Colonic mucosa (tissue), 4 donors: ENCODE results near the gene PLPP2. TPM values are rescaled to one million over a fixed set of nuclear protein-coding genes. Genes with fewer than 3 reads are reported as not detected.

Source experiments
- DNase-seq: peaks from one replicate; pipeline ENCODE4 v3.0.0-alpha.2; 2020
- H3K27ac ChIP-seq: fragments of 200-600 bp; one replicate; pipeline ENCODE4 v1.8.0; 2021
- H3K27me3 ChIP-seq: fragments of 200-600 bp; one replicate; pipeline ENCODE4 v1.8.0; 2021
- H3K36me3 ChIP-seq: fragments of 200-600 bp; one replicate; pipeline ENCODE4 v1.8.0; 2021
- H3K4me1 ChIP-seq: fragments of 200-600 bp; one replicate; pipeline ENCODE4 v1.8.0; 2021; ENCODE audit warnings: mild to moderate bottlenecking
- H3K4me3 ChIP-seq: fragments of 200-600 bp; one replicate; pipeline ENCODE4 v1.8.0; 2021
- H3K9ac ChIP-seq, 2 donors: one replicate each; pipeline ENCODE4 v1.7.0; 2013; ENCODE audit warnings: control low read depth in 2 of 2, low read depth in 2 of 2, low read length in 2 of 2
- H3K9me3 ChIP-seq: fragments of 200-600 bp; one replicate; pipeline ENCODE4 v1.8.0; 2021
- CTCF ChIP-seq: fragments of 200-600 bp; IDR thresholded peaks from one replicate; pipeline ENCODE4 v1.8.0; 2022; ENCODE audit warnings: antibody characterized with exemption, mild to moderate bottlenecking
- intact Hi-C: fragments of 100-400 bp; cut with DNase I; formaldehyde crosslinking; loops from one replicate; pipeline ENCODE4 v1.14.1; 2022
- total RNA-seq, 2 donors: library from RNA; stranded (reverse); fragmentation: NEBNext Ultra II Directional in 1 of 2; extraction: Animal tissue kit (Norgen Biotek cat#: 25700) in 1 of 2; gene quantifications; one replicate each; pipeline ENCODE4 v1.2.1, GENCODE V29; 2021
- donor health status: healthy.
- donor health status: DM: no; HTN: no; CAD: no.
- donor health status: DM: no; HTN: no; CAD: no.

Gene PLPP2
- total RNA-seq, 2 donors from 2014 or later: 83.4 to 88.6 TPM

DNA sequence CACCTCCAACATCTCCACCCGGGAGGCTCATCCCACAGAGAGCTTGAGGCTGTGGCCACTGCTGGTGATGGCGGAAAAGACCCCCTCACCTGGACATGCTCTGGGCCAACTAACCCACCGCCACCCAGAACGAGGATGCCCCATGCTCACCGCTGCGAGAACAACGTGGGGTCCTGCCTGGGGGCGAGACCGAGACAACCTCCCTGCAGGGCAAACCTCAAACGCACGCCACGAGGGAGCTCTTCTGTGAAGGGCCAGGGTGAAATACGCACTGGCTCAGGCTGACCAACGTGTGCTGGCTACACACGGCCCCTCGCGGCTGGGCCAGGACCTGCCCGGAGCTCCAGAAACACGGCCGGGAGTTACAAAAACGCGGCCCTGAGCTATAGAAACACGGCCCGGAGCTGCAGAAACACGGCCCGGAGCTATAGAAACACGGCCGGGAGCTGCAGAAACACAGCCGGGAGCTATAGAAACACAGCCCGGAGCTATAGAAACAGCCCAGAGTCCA is 19.0 kb upstream of the PLPP2 start:
- Histone ChIP-seq H3K4me1 (no peaks in the 10 kb centered on the region), H3K9me3 (no peaks in the 10 kb centered on the region), H3K9ac (no peak overlapping the region), H3K4me3 (no peak overlapping the region), H3K27ac (no peak overlapping the region), H3K36me3 (no peaks in the 10 kb centered on the region), H3K27me3 (no peaks in the 10 kb centered on the region)
- no peak for DNase-seq
- intact Hi-C loops: no loop called here
- no peak for TF ChIP-seq CTCF

DNA sequence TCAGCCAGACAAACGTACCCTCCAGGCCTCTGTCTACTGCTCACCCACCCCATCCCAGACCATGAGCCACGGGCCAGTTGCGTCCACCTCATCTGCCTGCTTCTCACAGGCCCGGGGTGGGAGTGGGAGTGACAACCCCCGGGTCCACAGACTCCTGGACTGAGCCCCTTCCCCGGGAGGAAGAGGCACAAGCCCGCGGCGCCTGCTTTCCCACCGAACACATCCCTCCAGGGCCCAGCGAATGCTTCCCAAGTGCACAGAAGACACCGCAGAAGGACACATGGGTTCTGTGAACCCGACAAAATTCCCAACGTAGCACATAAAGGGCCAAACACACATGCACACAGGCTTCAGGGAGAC is 18.0 kb upstream of the PLPP2 start:
- Histone ChIP-seq H3K36me3 (no peaks in the 10 kb centered on the region), H3K4me1 (no peaks in the 10 kb centered on the region), H3K9ac (no peak overlapping the region), H3K27me3 (no peaks in the 10 kb centered on the region), H3K27ac (no peak overlapping the region), H3K9me3 (no peaks in the 10 kb centered on the region), H3K4me3 (no peak overlapping the region)
- TF ChIP-seq CTCF: no peak
- DNase-seq: no peak
- intact Hi-C loops: no loop called here

DNA sequence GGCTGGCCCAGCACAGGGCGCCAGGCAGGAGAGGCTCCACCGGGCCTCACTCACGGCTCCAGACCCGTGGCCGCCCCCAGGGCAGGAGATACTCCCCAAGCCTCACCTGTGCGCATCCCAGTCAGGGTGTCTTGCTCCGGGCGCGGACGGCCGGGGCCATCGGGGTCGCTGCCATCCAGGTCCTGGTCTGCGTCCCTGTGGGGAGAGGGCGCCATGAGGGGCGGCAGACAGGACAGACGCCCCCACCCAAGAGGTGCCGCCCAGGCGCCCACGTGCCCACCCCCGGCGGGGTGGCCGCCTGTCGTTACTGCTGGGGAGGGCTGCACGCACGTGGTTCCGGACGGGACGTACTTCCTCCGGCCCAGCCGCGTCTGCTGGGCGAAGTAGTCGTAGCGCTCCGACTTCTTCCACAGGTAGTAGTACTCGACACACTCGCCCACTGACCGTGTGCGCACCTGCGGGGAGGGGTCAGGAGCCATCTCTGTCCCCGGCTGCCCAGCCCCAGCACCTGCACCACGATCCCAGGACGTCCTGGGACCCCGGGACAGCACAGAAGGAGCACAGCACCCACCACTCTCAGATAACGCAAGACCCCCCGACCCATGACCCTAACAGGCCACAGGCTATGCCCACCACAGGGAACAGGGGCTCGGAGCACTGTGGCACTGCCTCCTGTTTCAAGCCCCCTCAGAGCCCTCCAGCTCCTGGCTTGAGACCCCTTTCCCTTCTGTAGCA is 17.4 kb upstream of the PLPP2 start:
- H3K9me3 ChIP-seq: no peaks in the 10 kb centered on the region
- no peak overlapping the region for H3K27ac ChIP-seq
- no peaks in the 10 kb centered on the region for H3K4me1 ChIP-seq
- intact Hi-C loops: no loop called here
- H3K36me3 ChIP-seq: no peaks in the 10 kb centered on the region
- no peak overlapping the region for H3K4me3 ChIP-seq
- no peak overlapping the region for H3K9ac ChIP-seq
- TF ChIP-seq CTCF: no peak
- no peak for DNase-seq
- H3K27me3 ChIP-seq: no peaks in the 10 kb centered on the region

- no peaks in the 10 kb centered on the region for H3K27me3 ChIP-seq
- no peak overlapping the region for H3K4me3 ChIP-seq
- DNase-seq: no peak
- H3K36me3 ChIP-seq: no peaks in the 10 kb centered on the region
- no peak overlapping the region for H3K9ac ChIP-seq
- intact Hi-C loops: no loop called here
- no peak for TF ChIP-seq CTCF
- no peak overlapping the region for H3K27ac ChIP-seq
- H3K4me1 ChIP-seq: no peaks in the 10 kb centered on the region
- no peaks in the 10 kb centered on the region for H3K9me3 ChIP-seq
Measured at GRCh38 chr19:307793-308420, 16.7 kb upstream of the PLPP2 start.

GRCh38 chr19:307111-307531 is 15.9 kb upstream of the PLPP2 start:
- Histone ChIP-seq H3K27me3 (no peaks in the 10 kb centered on the region), H3K4me3 (no peak overlapping the region), H3K9ac (no peak overlapping the region), H3K4me1 (no peaks in the 10 kb centered on the region), H3K9me3 (no peaks in the 10 kb centered on the region), H3K27ac (no peak overlapping the region), H3K36me3 (no peaks in the 10 kb centered on the region)
- intact Hi-C loops: no loop called here
- TF ChIP-seq CTCF: no peak
- no peak for DNase-seq
